Measurements from ENCODE around the gene UQCRHL.

GRCh38 chr1:15758343-15758931 is 49.0 kb downstream of the UQCRHL start, which contains the start of gene FBLIM1:
- TF ChIP-seq CHD2 (IDR thresholded peaks at IDR 0.05; ENCODE audit: low read length) (no peak), CEBPB (IDR thresholded peaks at IDR 0.05; ENCODE audit: low read depth, low read length) (no peak), JUND (IDR thresholded peaks at IDR 0.05; ENCODE audit: low read length) (no peak), CTCF (IDR thresholded peaks at IDR 0.05; ENCODE audit: control extremely low read depth in 1 of 3, insufficient read depth in 1 of 3, low read depth in 1 of 3, low read length in 3 of 3) (no peak), RBBP5 (IDR thresholded peaks at IDR 0.05; ENCODE audit: borderline replicate concordance, low read depth, low read length) (no peak), POLR2A (IDR thresholded peaks at IDR 0.05; ENCODE audit: control extremely low read depth in 1 of 2, low read depth in 2 of 2, low read length in 2 of 2) (peak in 1 of 2 experiments; percentile 49; a peak in 1 of 3 replicates), EP300 (IDR thresholded peaks at IDR 0.05; ENCODE audit: borderline replicate concordance in 1 of 2, low read depth in 2 of 2, low read length in 2 of 2) (no peak), MAX (IDR thresholded peaks at IDR 0.05) (no peak)

Measured in H1 (cell line).